CD14-positive monocyte (primary cell): ENCODE results near the gene DENND4B. TPM values are rescaled to one million over a fixed set of nuclear protein-coding genes. Genes with fewer than 3 reads are reported as not detected.
A peak's percentile ranks its signal among the peaks of the same experiment; 100 is the strongest.

ENCODE experiments used
- DNase-seq, 3 donors: peaks; one replicate each; pipeline ENCODE4 v3.0.0-alpha.2; 2011 to 2022
- H2AFZ ChIP-seq: 2 replicates; pipeline ENCODE4 v1.6.0; 2012; ENCODE audit warnings: mild to moderate bottlenecking, low read depth, low read length, inconsistent platforms; ENCODE audit not compliant: insufficient read depth, poor library complexity, severe bottlenecking
- H3K27ac ChIP-seq, 2 donors: 1 replicate in 1 of 2; 2 replicates in 1 of 2; pipeline ENCODE4 v1.5.1; 2012 to 2013; ENCODE audit warnings: low read length in 2 of 2, control low read depth in 1 of 2, inconsistent platforms in 1 of 2, low read depth in 1 of 2, mild to moderate bottlenecking in 1 of 2
- H3K27me3 ChIP-seq, 2 donors: one replicate each; pipeline versions ENCODE4 v1.6.0 to v1.6.1; 2011 to 2013; ENCODE audit warnings: low read length in 2 of 2; ENCODE audit not compliant: control insufficient read depth in 2 of 2, insufficient read depth in 2 of 2
- H3K36me3 ChIP-seq, 2 donors: replicated peaks in 1 of 2; 1 replicate in 1 of 2; 2 replicates in 1 of 2; pipeline versions ENCODE4 v1.5.1 to v1.6.1; 2012 to 2013; ENCODE audit warnings: low read length in 2 of 2, control low read depth in 1 of 2, inconsistent platforms in 1 of 2, mild to moderate bottlenecking in 1 of 2; ENCODE audit not compliant: insufficient read depth in 2 of 2, control insufficient read depth in 1 of 2
- H3K4me1 ChIP-seq, 2 donors: 1 replicate in 1 of 2; 2 replicates in 1 of 2; pipeline versions ENCODE4 v1.5.1 to v1.6.1; 2012 to 2013; ENCODE audit warnings: low read length in 2 of 2, control low read depth in 1 of 2, inconsistent platforms in 1 of 2, mild to moderate bottlenecking in 1 of 2, moderate library complexity in 1 of 2; ENCODE audit not compliant: insufficient read depth in 2 of 2, control insufficient read depth in 1 of 2
- H3K4me2 ChIP-seq: replicated peaks from 2 replicates; pipeline ENCODE3; 2012; ENCODE audit warnings: low read length, moderate library complexity, mild to moderate bottlenecking; ENCODE audit not compliant: poor library complexity, severe bottlenecking; ENCODE audit errors: extremely low read depth
- H3K4me3 ChIP-seq, 3 experiments: fragments of 200-600 bp in 1 of 3; sonication (generic) in 1 of 3; replicated peaks in 1 of 3; 1 replicate in 2 of 3; 2 replicates in 1 of 3; pipeline ENCODE4 v1.5.1; 2011 to 2013; ENCODE audit warnings: low read length in 3 of 3, mild to moderate bottlenecking in 3 of 3, control low read depth in 2 of 3, low read depth in 2 of 3, inconsistent platforms in 1 of 3, moderate library complexity in 1 of 3
- H3K79me2 ChIP-seq: 2 replicates; pipeline ENCODE4 v1.6.0; 2012; ENCODE audit warnings: mild to moderate bottlenecking, control low read depth, inconsistent platforms, low read length, moderate library complexity; ENCODE audit not compliant: insufficient read depth
- H3K9ac ChIP-seq: 2 replicates; pipeline ENCODE4 v1.6.0; 2017; ENCODE audit warnings: low read length, mild to moderate bottlenecking; ENCODE audit not compliant: insufficient read depth, poor library complexity, severe bottlenecking
- H3K9me3 ChIP-seq, 2 donors: replicated peaks in 1 of 2; 1 replicate in 1 of 2; 2 replicates in 1 of 2; pipeline versions ENCODE4 v1.5.1 to v1.6.1; 2012 to 2013; ENCODE audit warnings: low read length in 2 of 2, control low read depth in 1 of 2; ENCODE audit not compliant: control insufficient read depth in 1 of 2, insufficient read depth in 1 of 2
- H4K20me1 ChIP-seq: 2 replicates; pipeline ENCODE4 v1.6.0; 2012; ENCODE audit warnings: mild to moderate bottlenecking, low read length, control low read depth, moderate library complexity; ENCODE audit not compliant: insufficient read depth
- H3K27ac Mint-ChIP-seq, 7 donors: one replicate each; pipeline ENCODE4 v1.8.0; 2020; ENCODE audit warnings: mild to moderate bottlenecking in 7 of 7, mixed read lengths in 7 of 7, moderate library complexity in 6 of 7, inconsistent platforms in 2 of 7
- H3K27me3 Mint-ChIP-seq, 3 donors: one replicate each; pipeline ENCODE4 v1.8.0; 2021 to 2022; ENCODE audit warnings: low read depth in 3 of 3, mild to moderate bottlenecking in 3 of 3, mixed read lengths in 3 of 3, moderate library complexity in 3 of 3, inconsistent platforms in 1 of 3
- H3K36me3 Mint-ChIP-seq, 2 donors: one replicate each; pipeline ENCODE4 v1.8.0; 2020; ENCODE audit warnings: mixed read lengths in 2 of 2, inconsistent platforms in 1 of 2, mild to moderate bottlenecking in 1 of 2
- H3K4me1 Mint-ChIP-seq: one replicate; pipeline ENCODE4 v1.8.0; 2020; ENCODE audit warnings: mild to moderate bottlenecking, mixed read lengths
- H3K4me3 Mint-ChIP-seq, 2 donors: one replicate each; pipeline ENCODE4 v1.8.0; 2020; ENCODE audit warnings: mild to moderate bottlenecking in 2 of 2, mixed read lengths in 2 of 2, moderate library complexity in 1 of 2
- H3K9me3 Mint-ChIP-seq, 7 donors: one replicate each; pipeline ENCODE4 v1.8.0; 2020 to 2022; ENCODE audit warnings: mixed read lengths in 7 of 7, mild to moderate bottlenecking in 6 of 7, moderate library complexity in 6 of 7, inconsistent platforms in 2 of 7
- CTCF ChIP-seq: fragments of 200-600 bp; IDR thresholded peaks from one replicate; pipeline ENCODE4 v1.8.0; 2022; ENCODE audit warnings: antibody characterized with exemption, mild to moderate bottlenecking
- WGBS: methylation state at CpG from one replicate; pipeline ENCODE4 v1.1.5; 2013; ENCODE audit warnings: missing lambda C conversion rate; ENCODE audit not compliant: insufficient coverage; 5-methylcytosine and 5-hydroxymethylcytosine counted together
- intact Hi-C, 2 donors: fragments of 100-400 bp; cut with micrococcal nuclease; formaldehyde crosslinking; loops; one replicate each; pipeline versions ENCODE4 v1.15.0 to v1.15.1; 2023
- polyA plus RNA-seq, 3 donors: library from polyadenylated mRNA; depleted of rRNA in 1 of 3; unstranded in 2 of 3; stranded (reverse) in 1 of 3; fragments of 300-500 nt in 2 of 3; fragments of >200 nt in 1 of 3; fragmentation: Illumina TruSeq in 2 of 3; gene quantifications; 1 replicate in 2 of 3; 2 replicates in 1 of 3; pipeline ENCODE4 v1.2.3, GENCODE V29; 2012 to 2021

The DENND4B gene
- polyA plus RNA-seq, 3 donors: 7.8 to 324 (median 10.9) TPM

GRCh38 chr1:153933430-153933829 lies 13.1 kb downstream of the DENND4B start:
- H3K36me3 Mint-ChIP-seq: peaks cover 79 to 97% of the 10 kb centered on the region in 2 donors
- H3K27ac Mint-ChIP-seq: peak overlapping the region in 1 of 7 donors; percentile 82
- H2AFZ ChIP-seq: no peak overlapping the region
- H3K4me3 ChIP-seq: no peak overlapping the region
- peaks cover 23% of the 10 kb centered on the region for H3K79me2 ChIP-seq
- no peak overlapping the region for H3K27ac ChIP-seq
- H3K4me2 ChIP-seq: no peak overlapping the region
- no peaks in the 10 kb centered on the region for H3K27me3 ChIP-seq
- no peaks in the 10 kb centered on the region for H3K4me1 ChIP-seq
- peaks cover 88% of the 10 kb centered on the region for H4K20me1 ChIP-seq
- peaks cover 0 to 5% (median 0%) of the 10 kb centered on the region in 3 donors for H3K27me3 Mint-ChIP-seq
- TF ChIP-seq CTCF: no peak
- peaks cover 8% of the 10 kb centered on the region for H3K4me1 Mint-ChIP-seq
- H3K9ac ChIP-seq: no peak overlapping the region
- peaks cover 84 to 94% of the 10 kb centered on the region in 2 donors for H3K36me3 ChIP-seq
- no peak overlapping the region for H3K4me3 Mint-ChIP-seq
- no peak for DNase-seq
- intact Hi-C loops: no loop called here
- H3K9me3 Mint-ChIP-seq: no peaks in the 10 kb centered on the region
- 95% methylated on average over 12 of the region's 14 CpGs for WGBS
- H3K9me3 ChIP-seq: no peaks in the 10 kb centered on the region

- no peaks in the 10 kb centered on the region for H3K9me3 Mint-ChIP-seq
- peaks cover 75 to 87% of the 10 kb centered on the region in 2 donors for H3K36me3 Mint-ChIP-seq
- no peaks in the 10 kb centered on the region for H3K9me3 ChIP-seq
- H2AFZ ChIP-seq: no peak overlapping the region
- H3K4me3 ChIP-seq: no peak overlapping the region
- peaks cover 0 to 5% (median 0%) of the 10 kb centered on the region in 3 donors for H3K27me3 Mint-ChIP-seq
- H3K4me1 ChIP-seq: no peaks in the 10 kb centered on the region
- H3K9ac ChIP-seq: no peak overlapping the region
- DNase-seq: no peak
- H4K20me1 ChIP-seq: peaks cover 84% of the 10 kb centered on the region
- H3K79me2 ChIP-seq: peaks cover 19% of the 10 kb centered on the region
- intact Hi-C loops: no loop called here
- no peaks in the 10 kb centered on the region for H3K27me3 ChIP-seq
- TF ChIP-seq CTCF: no peak
- no peak overlapping the region for H3K4me3 Mint-ChIP-seq
- WGBS: over 99% methylated on average over 12 of the region's 18 CpGs
- no peak overlapping the region for H3K27ac ChIP-seq
- H3K4me2 ChIP-seq: no peak overlapping the region
- peaks cover 78 to 84% of the 10 kb centered on the region in 2 donors for H3K36me3 ChIP-seq
- peaks cover 9% of the 10 kb centered on the region for H3K4me1 Mint-ChIP-seq
- H3K27ac Mint-ChIP-seq: peak overlapping the region in 1 of 7 donors; percentile 35
Observed at GRCh38 chr1:153932156-153933131, 14.1 kb downstream of the DENND4B start.
